DOHH2 (cell line): ENCODE results near the gene FRRS1L.

Experiments used
- CTCF ChIP-seq: fragments of 200-600 bp; sonication (generic); IDR thresholded peaks from one replicate; pipeline ENCODE4 v1.5.1; 2014; ENCODE audit warnings: antibody characterized with exemption, mild to moderate bottlenecking, low read depth, low read length; ENCODE audit not compliant: poor library complexity, severe bottlenecking
- EZH2phosphoT487 ChIP-seq: fragments of 200-600 bp; sonication (generic); IDR thresholded peaks from 2 replicates; pipeline ENCODE4 v1.6.1; 2017; ENCODE audit warnings: borderline replicate concordance, mild to moderate bottlenecking, antibody characterized with exemption, low read length, moderate library complexity, mixed read lengths

GRCh38 chr9:109176963-109177362 is 9.9 kb upstream of the FRRS1L start:
- TF ChIP-seq CTCF (no peak), EZH2phosphoT487 (no peak)
